ENCODE results near the gene THEMIS.
"Not testable (repeated sequence)": the region's sequence is repeated elsewhere in the genome, so short reads cannot be mapped to it uniquely, and the experiment has no call there.

The THEMIS gene

GRCh38 chr6:127933137-127933536 is 32.3 kb upstream of the THEMIS start:
- Histone ChIP-seq H3K9ac (ENCODE audit: low read depth, low read length) (no peak overlapping the region), H3K36me3 (ENCODE audit: insufficient read depth, low read length) (no peaks in the 10 kb centered on the region), H3K9me3 (ENCODE audit: insufficient read depth, low read depth, low read length) (peaks cover 11% of the 10 kb centered on the region), H3K27ac (ENCODE audit: low read depth, low read length) (no peak overlapping the region), H3K4me3 (ENCODE audit: low read length) (no peak overlapping the region), H3K27me3 (ENCODE audit: insufficient read depth, low read length) (no peaks in the 10 kb centered on the region), H3K4me1 (ENCODE audit: insufficient read depth, low read length) (no peaks in the 10 kb centered on the region)
- WGBS = no CpG with 5 or more reads among the region's 1 CpG

GRCh38 chr6:127932708-127933107 is 31.9 kb upstream of the THEMIS start:
- H3K27me3 ChIP-seq (ENCODE audit: insufficient read depth, low read length) = no peaks in the 10 kb centered on the region
- H3K4me1 ChIP-seq (ENCODE audit: insufficient read depth, low read length) = no peaks in the 10 kb centered on the region
- H3K9me3 ChIP-seq (ENCODE audit: insufficient read depth, low read depth, low read length) = peaks cover 11% of the 10 kb centered on the region
- no peak overlapping the region for H3K4me3 ChIP-seq (ENCODE audit: low read length)
- no peaks in the 10 kb centered on the region for H3K36me3 ChIP-seq (ENCODE audit: insufficient read depth, low read length)
- H3K27ac ChIP-seq (ENCODE audit: low read depth, low read length) = no peak overlapping the region
- WGBS = 92% methylated on average over 5 of the region's 5 CpGs
- H3K9ac ChIP-seq (ENCODE audit: low read depth, low read length) = no peak overlapping the region

- not testable (repeated sequence) for H3K4me3 ChIP-seq (ENCODE audit: low read length); H3K9ac ChIP-seq (ENCODE audit: low read depth, low read length); H3K4me1 ChIP-seq (ENCODE audit: insufficient read depth, low read length); H3K27ac ChIP-seq (ENCODE audit: low read depth, low read length); H3K27me3 ChIP-seq (ENCODE audit: insufficient read depth, low read length); H3K36me3 ChIP-seq (ENCODE audit: insufficient read depth, low read length)
- H3K9me3 ChIP-seq (ENCODE audit: insufficient read depth, low read depth, low read length) = peaks cover 18% of the 10 kb centered on the region
- 94% methylated on average over 9 of the region's 10 CpGs for WGBS
These were observed 25.6 kb upstream of the THEMIS start for GRCh38 chr6:127926441-127926840.

- H3K9me3 ChIP-seq (ENCODE audit: insufficient read depth, low read depth, low read length) = peaks cover 18% of the 10 kb centered on the region
- no peaks in the 10 kb centered on the region for H3K4me1 ChIP-seq (ENCODE audit: insufficient read depth, low read length)
- no peaks in the 10 kb centered on the region for H3K27me3 ChIP-seq (ENCODE audit: insufficient read depth, low read length)
- H3K27ac ChIP-seq (ENCODE audit: low read depth, low read length) = no peak overlapping the region
- H3K36me3 ChIP-seq (ENCODE audit: insufficient read depth, low read length) = no peaks in the 10 kb centered on the region
- H3K4me3 ChIP-seq (ENCODE audit: low read length) = no peak overlapping the region
- 90% methylated on average over 2 of the region's 2 CpGs for WGBS
- no peak overlapping the region for H3K9ac ChIP-seq (ENCODE audit: low read depth, low read length)
These were observed 23.6 kb upstream of the THEMIS start for GRCh38 chr6:127924440-127924839.

GRCh38 chr6:127924031-127924430 is 23.2 kb upstream of the THEMIS start:
- no peak overlapping the region for H3K4me3 ChIP-seq (ENCODE audit: low read length)
- H3K27ac ChIP-seq (ENCODE audit: low read depth, low read length) = no peak overlapping the region
- no peak overlapping the region for H3K9ac ChIP-seq (ENCODE audit: low read depth, low read length)
- no peaks in the 10 kb centered on the region for H3K36me3 ChIP-seq (ENCODE audit: insufficient read depth, low read length)
- H3K27me3 ChIP-seq (ENCODE audit: insufficient read depth, low read length) = no peaks in the 10 kb centered on the region
- peaks cover 18% of the 10 kb centered on the region for H3K9me3 ChIP-seq (ENCODE audit: insufficient read depth, low read depth, low read length)
- H3K4me1 ChIP-seq (ENCODE audit: insufficient read depth, low read length) = no peaks in the 10 kb centered on the region

- Histone ChIP-seq H3K27ac (ENCODE audit: low read depth, low read length) (no peak overlapping the region), H3K9ac (ENCODE audit: low read depth, low read length) (no peak overlapping the region), H3K36me3 (ENCODE audit: insufficient read depth, low read length) (no peaks in the 10 kb centered on the region), H3K27me3 (ENCODE audit: insufficient read depth, low read length) (no peaks in the 10 kb centered on the region), H3K4me1 (ENCODE audit: insufficient read depth, low read length) (no peaks in the 10 kb centered on the region), H3K9me3 (ENCODE audit: insufficient read depth, low read depth, low read length) (peaks cover 18% of the 10 kb centered on the region), H3K4me3 (ENCODE audit: low read length) (no peak overlapping the region)
- WGBS = 100% methylated on average over 2 of the region's 2 CpGs
These were observed 22.3 kb upstream of the THEMIS start for GRCh38 chr6:127923135-127923534.

- H3K9me3 ChIP-seq (ENCODE audit: insufficient read depth, low read depth, low read length) = peaks cover 18% of the 10 kb centered on the region
- no peak overlapping the region for H3K4me3 ChIP-seq (ENCODE audit: low read length)
- H3K4me1 ChIP-seq (ENCODE audit: insufficient read depth, low read length) = no peaks in the 10 kb centered on the region
- 96% methylated on average over 6 of the region's 6 CpGs for WGBS
- H3K27me3 ChIP-seq (ENCODE audit: insufficient read depth, low read length) = no peaks in the 10 kb centered on the region
- no peaks in the 10 kb centered on the region for H3K36me3 ChIP-seq (ENCODE audit: insufficient read depth, low read length)
- no peak overlapping the region for H3K27ac ChIP-seq (ENCODE audit: low read depth, low read length)
- no peak overlapping the region for H3K9ac ChIP-seq (ENCODE audit: low read depth, low read length)
These were observed 21.1 kb upstream of the THEMIS start for GRCh38 chr6:127921982-127922381.

- Histone ChIP-seq H3K9ac (ENCODE audit: low read depth, low read length) (no peak overlapping the region), H3K4me3 (ENCODE audit: low read length) (no peak overlapping the region), H3K4me1 (ENCODE audit: insufficient read depth, low read length) (no peaks in the 10 kb centered on the region), H3K9me3 (ENCODE audit: insufficient read depth, low read depth, low read length) (peaks cover 12% of the 10 kb centered on the region), H3K27ac (ENCODE audit: low read depth, low read length) (no peak overlapping the region), H3K36me3 (ENCODE audit: insufficient read depth, low read length) (no peaks in the 10 kb centered on the region), H3K27me3 (ENCODE audit: insufficient read depth, low read length) (no peaks in the 10 kb centered on the region)
- WGBS = 95% methylated on average over 3 of the region's 3 CpGs
These were observed 19.9 kb upstream of the THEMIS start for GRCh38 chr6:127920804-127921203.

- Histone ChIP-seq H3K9ac (ENCODE audit: low read depth, low read length) (no peak overlapping the region), H3K36me3 (ENCODE audit: insufficient read depth, low read length) (no peaks in the 10 kb centered on the region), H3K4me3 (ENCODE audit: low read length) (no peak overlapping the region), H3K4me1 (ENCODE audit: insufficient read depth, low read length) (no peaks in the 10 kb centered on the region), H3K27me3 (ENCODE audit: insufficient read depth, low read length) (no peaks in the 10 kb centered on the region), H3K9me3 (ENCODE audit: insufficient read depth, low read depth, low read length) (no peaks in the 10 kb centered on the region), H3K27ac (ENCODE audit: low read depth, low read length) (no peak overlapping the region)
- 89% methylated on average over 3 of the region's 3 CpGs for WGBS
These were observed 17.9 kb upstream of the THEMIS start for GRCh38 chr6:127918506-127919427.

- WGBS = 100% methylated on average over 1 of the region's 1 CpG
- Histone ChIP-seq H3K4me3 (ENCODE audit: low read length) (no peak overlapping the region), H3K9me3 (ENCODE audit: insufficient read depth, low read depth, low read length) (no peaks in the 10 kb centered on the region), H3K27ac (ENCODE audit: low read depth, low read length) (no peak overlapping the region), H3K4me1 (ENCODE audit: insufficient read depth, low read length) (no peaks in the 10 kb centered on the region), H3K27me3 (ENCODE audit: insufficient read depth, low read length) (no peaks in the 10 kb centered on the region), H3K36me3 (ENCODE audit: insufficient read depth, low read length) (no peaks in the 10 kb centered on the region), H3K9ac (ENCODE audit: low read depth, low read length) (no peak overlapping the region)
These were observed 16.9 kb upstream of the THEMIS start for GRCh38 chr6:127917766-127918165.

- Histone ChIP-seq H3K36me3 (ENCODE audit: insufficient read depth, low read length) (no peaks in the 10 kb centered on the region), H3K9ac (ENCODE audit: low read depth, low read length) (no peak overlapping the region), H3K9me3 (ENCODE audit: insufficient read depth, low read depth, low read length) (peaks cover 4% of the 10 kb centered on the region; the same call in 1 of the 2 replicates), H3K4me3 (ENCODE audit: low read length) (no peak overlapping the region), H3K4me1 (ENCODE audit: insufficient read depth, low read length) (no peaks in the 10 kb centered on the region), H3K27ac (ENCODE audit: low read depth, low read length) (no peak overlapping the region), H3K27me3 (ENCODE audit: insufficient read depth, low read length) (no peaks in the 10 kb centered on the region)
- 93% methylated on average over 3 of the region's 3 CpGs for whole genome bisulfite sequencing
These were observed 13.4 kb upstream of the THEMIS start for GRCh38 chr6:127914240-127914639.

Measured in HUES64 (cell line).